ENCODE results near the gene ST3GAL2. TPM values are rescaled to one million over a fixed set of nuclear protein-coding genes. Genes with fewer than 3 reads are reported as not detected.
A peak's percentile ranks its signal among the peaks of the same experiment; 100 is the strongest.

ST3GAL2 gene
- total RNA-seq, 1 experiment from 2014 or later = 45.9 TPM

- no peak overlapping the region for H2BK120ac ChIP-seq (ENCODE audit: low read depth, low read length, poor library complexity, severe bottlenecking)
- peak overlapping the region; percentile 76 for H3K4ac ChIP-seq (ENCODE audit: low read depth, low read length)
- no peak overlapping the region for H2BK15ac ChIP-seq (ENCODE audit: low read depth, low read length)
- WGBS (ENCODE audit: extremely low coverage, insufficient read length, low lambda C conversion rate) = no CpG with 5 or more reads among the region's 5 CpGs
- H3K4me2 ChIP-seq (ENCODE audit: insufficient read depth, insufficient read length, low read length) = no peak overlapping the region
- no peak for DNase-seq
- H3T11ph ChIP-seq (ENCODE audit: low read length) = no peak overlapping the region
- H3K9me3 ChIP-seq (ENCODE audit: control insufficient read depth, low read depth, low read length) = no peaks in the 10 kb centered on the region
- peak overlapping the region; percentile 99 for H2AK5ac ChIP-seq (ENCODE audit: insufficient read length, low read length)
- H3K9ac ChIP-seq (ENCODE audit: extremely low read depth, insufficient read length, low read length) = peak overlapping the region; percentile 7
- peak overlapping the region; percentile 16 for H3K18ac ChIP-seq (ENCODE audit: insufficient read length, low read depth, low read length)
- peak overlapping the region; percentile 95 for H3K27ac ChIP-seq (ENCODE audit: insufficient read length, low read depth, low read length)
- Mint-ChIP-seq H3K36me3 (ENCODE audit: insufficient read depth in 1 of 3, low read depth in 3 of 3) (peaks cover 11 to 24% (median 13%) of the 10 kb centered on the region in 3 experiments; a peak in 6 of 7 replicates), H3K9me3 (no peaks in the 10 kb centered on the region), H3K27ac (peak overlapping the region; percentile 94 to 99 (median 99); a peak in 6 of 7 replicates), H3K4me3 (peak overlapping the region; percentile 7 to 27; a peak in 3 of 5 replicates), H3K4me1 (peaks cover 58 to 59% of the 10 kb centered on the region in 2 experiments), H3K27me3 (ENCODE audit: low read depth) (no peaks in the 10 kb centered on the region)
- H3K27me3 ChIP-seq (ENCODE audit: insufficient read depth, low read length) = no peaks in the 10 kb centered on the region
- no peak overlapping the region for H2BK20ac ChIP-seq (ENCODE audit: low read depth, low read length, poor library complexity, severe bottlenecking)
- H2AFZ ChIP-seq (ENCODE audit: low read length) = no peak overlapping the region
- H3K79me1 ChIP-seq (ENCODE audit: insufficient read depth, low read depth, low read length, poor library complexity, severe bottlenecking) = no peaks in the 10 kb centered on the region
- H3K14ac ChIP-seq (ENCODE audit: insufficient read depth, low read length) = peak overlapping the region; percentile 74
- H3K56ac ChIP-seq (ENCODE audit: insufficient read length, low read depth, low read length) = no peak overlapping the region
- H3K23ac ChIP-seq (ENCODE audit: insufficient read length, low read depth, low read length) = no peak overlapping the region
- H4K8ac ChIP-seq (replicated peaks; ENCODE audit: insufficient read length, low read depth, low read length) = no peak overlapping the region
- H3K23me2 ChIP-seq (ENCODE audit: insufficient read length, low read depth, low read length, poor library complexity, severe bottlenecking) = peaks cover 8% of the 10 kb centered on the region
- peak overlapping the region; percentile 62 for H2BK5ac ChIP-seq (ENCODE audit: insufficient read length, low read length)
- peaks cover 21% of the 10 kb centered on the region for H3K4me1 ChIP-seq (ENCODE audit: insufficient read depth, low read length)
- no peaks in the 10 kb centered on the region for H4K20me1 ChIP-seq (ENCODE audit: control insufficient read depth, insufficient read depth, insufficient read length)
- H3K79me2 ChIP-seq (ENCODE audit: insufficient read depth, low read length) = peaks cover 17% of the 10 kb centered on the region; the same call in 1 of the 2 replicates
- TF ChIP-seq, protein P1, sequence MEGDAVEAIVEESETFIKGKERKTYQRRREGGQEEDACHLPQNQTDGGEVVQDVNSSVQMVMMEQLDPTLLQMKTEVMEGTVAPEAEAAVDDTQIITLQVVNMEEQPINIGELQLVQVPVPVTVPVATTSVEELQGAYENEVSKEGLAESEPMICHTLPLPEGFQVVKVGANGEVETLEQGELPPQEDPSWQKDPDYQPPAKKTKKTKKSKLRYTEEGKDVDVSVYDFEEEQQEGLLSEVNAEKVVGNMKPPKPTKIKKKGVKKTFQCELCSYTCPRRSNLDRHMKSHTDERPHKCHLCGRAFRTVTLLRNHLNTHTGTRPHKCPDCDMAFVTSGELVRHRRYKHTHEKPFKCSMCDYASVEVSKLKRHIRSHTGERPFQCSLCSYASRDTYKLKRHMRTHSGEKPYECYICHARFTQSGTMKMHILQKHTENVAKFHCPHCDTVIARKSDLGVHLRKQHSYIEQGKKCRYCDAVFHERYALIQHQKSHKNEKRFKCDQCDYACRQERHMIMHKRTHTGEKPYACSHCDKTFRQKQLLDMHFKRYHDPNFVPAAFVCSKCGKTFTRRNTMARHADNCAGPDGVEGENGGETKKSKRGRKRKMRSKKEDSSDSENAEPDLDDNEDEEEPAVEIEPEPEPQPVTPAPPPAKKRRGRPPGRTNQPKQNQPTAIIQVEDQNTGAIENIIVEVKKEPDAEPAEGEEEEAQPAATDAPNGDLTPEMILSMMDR (conservative IDR thresholded peaks at IDR 0.05) = no peak
- peak overlapping the region; percentile 88 for H4K91ac ChIP-seq (ENCODE audit: insufficient read length, low read depth, low read length)
- peak overlapping the region; percentile 81 for H4K5ac ChIP-seq (ENCODE audit: insufficient read length, low read depth, low read length)
- peak overlapping the region; percentile 52 for H2BK12ac ChIP-seq (ENCODE audit: insufficient read length, low read depth, low read length)
Measured at GRCh38 chr16:70429888-70430666, 8.8 kb downstream of the ST3GAL2 start.
